WERI-Rb-1 (cell line): Measurements from ENCODE around the gene AMZ1.

ENCODE experiments used
- DNase-seq: peaks from one replicate; pipeline ENCODE4 v3.0.0-alpha.2; 2020
- H3K27ac ChIP-seq: fragments of 250-450 bp; sonication (Bioruptor Pico); 2 replicates; pipeline ENCODE4 v1.5.1; 2020; ENCODE audit warnings: mild to moderate bottlenecking, moderate library complexity
- H3K27me3 ChIP-seq: fragments of 250-450 bp; sonication (Bioruptor Pico); 2 replicates; pipeline ENCODE4 v1.5.1; 2021; ENCODE audit warnings: mild to moderate bottlenecking, low read depth, moderate library complexity; ENCODE audit not compliant: insufficient read depth, severe bottlenecking
- H3K36me3 ChIP-seq: fragments of 250-450 bp; sonication (Bioruptor Pico); 2 replicates; pipeline ENCODE4 v1.5.1; 2020; ENCODE audit warnings: mild to moderate bottlenecking, moderate library complexity
- H3K4me3 ChIP-seq: 2 replicates; pipeline ENCODE4 v1.5.1; 2011; ENCODE audit warnings: low read depth, mild to moderate bottlenecking, control low read depth, low read length
- H3K9me3 ChIP-seq: fragments of 250-450 bp; sonication (Bioruptor Pico); 2 replicates; pipeline ENCODE4 v1.5.1; 2021; ENCODE audit warnings: mild to moderate bottlenecking, moderate library complexity; ENCODE audit not compliant: severe bottlenecking
- TF ChIP-seq, protein P1 (sequence below): IDR thresholded peaks from 2 replicates; pipeline ENCODE4 v1.5.1; 2011; ENCODE audit warnings: low read depth, mild to moderate bottlenecking, control low read depth, inconsistent platforms, low read length

AMZ1 gene

DNA sequence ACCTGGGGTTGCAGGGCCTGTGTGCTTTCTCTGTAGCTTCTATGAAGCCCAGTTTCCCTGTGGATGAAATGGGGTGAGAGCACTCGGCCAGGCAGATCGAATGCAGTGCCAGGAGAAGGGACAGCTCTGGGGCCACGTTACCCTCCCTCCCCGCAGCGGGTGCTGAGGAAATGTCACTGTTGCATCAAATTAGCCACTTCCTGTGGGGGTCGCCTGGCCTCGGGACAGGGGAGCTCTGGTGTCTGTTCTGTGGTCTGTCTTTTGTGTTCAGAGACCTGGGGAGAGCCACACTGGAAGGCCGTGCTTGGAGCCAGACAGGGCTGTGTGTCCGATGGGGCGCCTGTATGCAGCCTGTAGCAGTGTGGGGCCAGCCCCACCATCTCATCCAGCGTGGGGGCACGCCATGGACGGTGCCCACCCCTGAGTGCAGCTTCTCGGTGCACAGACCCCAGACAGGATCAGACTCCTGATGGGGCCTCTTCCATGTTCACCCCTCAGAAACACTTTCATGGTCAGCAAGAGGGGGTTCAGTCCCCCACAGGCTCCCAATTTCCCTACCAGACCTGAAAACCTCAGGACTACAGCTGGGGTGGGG lies 42.6 kb upstream of the AMZ1 start:
- Histone ChIP-seq H3K4me3 (no peak overlapping the region), H3K9me3 (no peaks in the 10 kb centered on the region), H3K27ac (no peak overlapping the region), H3K27me3 (no peaks in the 10 kb centered on the region), H3K36me3 (peaks cover 35% of the 10 kb centered on the region)
- no peak for DNase-seq
- TF ChIP-seq, protein P1, sequence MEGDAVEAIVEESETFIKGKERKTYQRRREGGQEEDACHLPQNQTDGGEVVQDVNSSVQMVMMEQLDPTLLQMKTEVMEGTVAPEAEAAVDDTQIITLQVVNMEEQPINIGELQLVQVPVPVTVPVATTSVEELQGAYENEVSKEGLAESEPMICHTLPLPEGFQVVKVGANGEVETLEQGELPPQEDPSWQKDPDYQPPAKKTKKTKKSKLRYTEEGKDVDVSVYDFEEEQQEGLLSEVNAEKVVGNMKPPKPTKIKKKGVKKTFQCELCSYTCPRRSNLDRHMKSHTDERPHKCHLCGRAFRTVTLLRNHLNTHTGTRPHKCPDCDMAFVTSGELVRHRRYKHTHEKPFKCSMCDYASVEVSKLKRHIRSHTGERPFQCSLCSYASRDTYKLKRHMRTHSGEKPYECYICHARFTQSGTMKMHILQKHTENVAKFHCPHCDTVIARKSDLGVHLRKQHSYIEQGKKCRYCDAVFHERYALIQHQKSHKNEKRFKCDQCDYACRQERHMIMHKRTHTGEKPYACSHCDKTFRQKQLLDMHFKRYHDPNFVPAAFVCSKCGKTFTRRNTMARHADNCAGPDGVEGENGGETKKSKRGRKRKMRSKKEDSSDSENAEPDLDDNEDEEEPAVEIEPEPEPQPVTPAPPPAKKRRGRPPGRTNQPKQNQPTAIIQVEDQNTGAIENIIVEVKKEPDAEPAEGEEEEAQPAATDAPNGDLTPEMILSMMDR: no peak

DNA sequence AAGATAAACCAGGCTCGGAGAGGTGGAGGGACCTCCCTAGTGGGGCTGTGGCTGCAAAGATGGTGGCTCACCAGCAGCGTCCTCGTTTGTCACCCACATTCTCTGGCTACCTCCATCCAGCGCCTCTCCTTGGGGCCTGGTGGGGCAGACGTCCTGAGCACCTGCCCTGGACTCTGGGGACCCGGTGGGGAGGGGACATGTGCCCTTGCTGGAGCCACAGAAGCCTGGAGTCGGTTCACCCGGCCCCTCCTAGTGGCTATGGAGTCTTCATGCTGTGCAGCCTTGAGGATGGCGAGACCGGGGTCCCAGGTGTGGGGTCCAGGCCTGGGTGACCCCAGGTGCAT lies 41.7 kb upstream of the AMZ1 start:
- Histone ChIP-seq H3K9me3 (no peaks in the 10 kb centered on the region), H3K4me3 (no peak overlapping the region), H3K36me3 (peaks cover 34% of the 10 kb centered on the region), H3K27me3 (no peaks in the 10 kb centered on the region), H3K27ac (no peak overlapping the region)
- TF ChIP-seq, protein P1: no peak
- DNase-seq: no peak

DNA sequence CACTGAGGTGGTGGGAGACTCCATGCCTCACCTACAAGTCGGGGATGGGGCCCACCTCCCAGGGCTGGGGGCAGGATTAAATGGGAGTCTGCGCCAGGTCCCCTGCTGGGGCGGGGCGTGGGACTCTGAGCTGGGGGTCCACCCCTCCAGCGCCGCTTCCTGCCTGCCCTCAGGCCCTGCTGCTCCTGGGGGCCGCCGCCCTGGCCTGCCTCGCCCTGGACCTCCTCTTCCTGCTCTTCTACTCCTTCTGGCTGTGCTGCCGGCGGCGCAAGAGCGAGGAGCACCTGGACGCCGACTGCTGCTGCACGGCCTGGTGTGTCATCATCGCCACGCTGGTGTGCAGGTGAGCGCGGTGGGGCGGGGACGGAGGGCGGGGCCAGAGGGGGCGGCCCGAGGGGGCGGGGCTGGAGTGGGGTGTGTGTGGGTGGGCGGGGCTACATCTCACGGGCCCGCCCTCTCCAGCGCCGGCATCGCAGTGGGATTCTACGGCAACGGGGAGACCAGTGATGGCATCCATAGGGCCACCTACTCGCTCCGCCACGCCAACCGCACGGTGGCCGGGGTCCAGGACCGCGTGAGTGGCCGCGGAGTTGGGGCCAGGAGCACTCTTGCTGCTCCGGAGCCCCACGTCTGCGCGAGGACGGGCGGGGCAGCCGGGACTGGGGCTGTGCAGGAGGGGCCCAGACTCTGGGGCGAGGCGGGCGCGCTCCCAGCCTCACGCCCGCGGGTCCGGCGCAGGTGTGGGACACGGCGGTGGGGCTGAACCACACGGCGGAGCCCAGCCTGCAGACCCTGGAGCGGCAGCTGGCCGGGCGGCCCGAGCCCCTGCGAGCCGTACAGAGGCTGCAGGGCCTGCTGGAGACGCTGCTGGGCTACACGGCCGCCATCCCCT lies 41.1 kb upstream of the AMZ1 start:
- TF ChIP-seq, protein P1: no peak
- H3K36me3 ChIP-seq: peaks cover 38% of the 10 kb centered on the region
- no peaks in the 10 kb centered on the region for H3K27me3 ChIP-seq
- no peak for DNase-seq
- H3K4me3 ChIP-seq: no peak overlapping the region
- H3K27ac ChIP-seq: no peak overlapping the region
- no peaks in the 10 kb centered on the region for H3K9me3 ChIP-seq

DNA sequence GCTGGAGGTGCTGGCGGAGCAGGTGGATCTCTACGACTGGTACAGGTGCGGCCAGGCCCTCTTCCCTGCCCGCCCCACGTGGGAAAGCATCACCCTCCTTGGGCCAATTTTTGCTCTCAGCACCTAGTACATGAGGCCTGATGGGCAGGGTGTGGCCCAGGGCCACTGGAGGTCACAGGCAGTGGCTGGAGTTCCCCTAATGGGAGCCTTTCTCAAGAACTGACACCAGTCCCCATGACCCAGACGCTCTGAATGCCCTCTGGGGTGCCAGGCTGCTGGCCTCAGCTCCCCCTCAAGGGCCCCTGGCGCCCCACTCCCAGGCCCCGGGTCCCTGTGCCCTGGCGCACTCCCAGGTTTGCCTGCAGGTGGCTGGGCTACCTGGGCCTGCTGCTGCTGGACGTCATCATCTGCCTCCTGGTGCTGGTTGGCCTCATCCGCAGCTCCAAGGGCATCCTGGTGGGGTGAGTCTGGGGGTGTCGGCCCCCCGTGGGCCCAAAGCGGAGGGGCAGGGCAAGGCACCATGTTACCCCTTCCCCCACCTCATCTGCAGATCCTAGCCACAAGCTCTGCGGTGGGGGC lies 40.3 kb upstream of the AMZ1 start:
- no peak for DNase-seq
- Histone ChIP-seq H3K4me3 (no peak overlapping the region), H3K27me3 (no peaks in the 10 kb centered on the region), H3K36me3 (peaks cover 38% of the 10 kb centered on the region), H3K9me3 (no peaks in the 10 kb centered on the region), H3K27ac (no peak overlapping the region)
- TF ChIP-seq, protein P1: no peak

DNA sequence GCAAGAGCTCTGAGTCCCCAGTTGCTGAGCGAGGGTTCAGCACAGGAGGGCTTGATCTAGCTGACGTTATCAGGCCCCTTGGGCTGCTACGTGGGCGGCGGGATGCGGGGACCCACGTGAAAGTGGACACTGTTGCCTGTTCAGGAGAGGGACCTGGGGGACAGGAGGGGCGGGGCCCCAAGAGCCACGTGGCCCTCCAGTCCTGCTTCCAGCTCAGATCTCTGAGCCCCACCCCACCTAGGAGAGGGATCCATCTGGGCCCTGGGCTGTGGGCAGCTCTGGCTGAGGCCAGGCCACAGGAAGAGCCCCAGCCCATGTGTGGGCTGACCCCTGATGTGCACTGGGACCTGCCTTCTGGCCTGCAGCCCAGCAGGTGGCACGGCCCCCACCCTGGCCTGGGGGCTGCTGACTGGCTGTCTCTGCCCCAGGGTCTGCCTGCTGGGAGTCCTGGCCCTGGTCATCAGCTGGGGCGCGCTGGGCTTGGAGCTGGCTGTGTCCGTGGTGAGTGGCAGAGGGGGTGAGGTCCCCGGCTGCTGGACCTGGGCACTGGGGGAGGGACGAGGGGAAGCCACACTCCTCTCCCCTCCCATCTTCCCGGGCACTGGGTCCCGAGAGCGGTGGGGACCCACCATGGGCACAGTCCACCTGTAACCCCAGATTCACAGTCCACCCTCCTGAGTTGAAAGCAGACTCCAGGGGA lies 38.7 kb upstream of the AMZ1 start:
- TF ChIP-seq, protein P1: no peak
- Histone ChIP-seq H3K9me3 (no peaks in the 10 kb centered on the region), H3K36me3 (peaks cover 45% of the 10 kb centered on the region), H3K27ac (no peak overlapping the region), H3K27me3 (no peaks in the 10 kb centered on the region), H3K4me3 (no peak overlapping the region)
- no peak for DNase-seq
